ENCODE results near the gene SMAD6. TPM values are rescaled to one million over a fixed set of nuclear protein-coding genes. Genes with fewer than 3 reads are reported as not detected.

The SMAD6 gene
- total RNA-seq, 1 experiment from 2014 or later, result 6.6 TPM

DNA sequence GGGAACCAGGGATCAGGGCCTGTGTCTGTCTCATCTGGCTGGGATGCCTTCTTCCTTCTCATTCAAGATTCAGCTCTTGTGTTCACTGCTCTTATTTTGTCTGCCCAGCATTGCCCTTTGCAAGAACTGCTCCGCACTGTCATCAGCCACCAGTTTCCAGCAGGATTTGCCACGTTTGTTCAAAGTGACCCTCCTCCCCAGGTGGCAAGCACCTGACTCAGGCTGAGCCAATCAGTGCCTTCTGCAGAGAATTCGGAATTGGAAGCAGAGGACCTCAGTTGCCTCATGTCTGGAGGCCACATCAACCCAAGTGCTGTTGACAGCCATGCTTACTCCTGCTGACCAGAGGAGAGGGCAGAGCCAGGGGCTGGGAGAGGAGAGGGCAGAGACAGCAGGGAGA, 124.5 kb downstream of the SMAD6 start:
- Histone ChIP-seq H4K20me1 (ENCODE audit: insufficient read depth) (no peaks in the 10 kb centered on the region), H3K27ac (ENCODE audit: low read depth, low read length) (no peak overlapping the region), H3K79me2 (ENCODE audit: insufficient read depth, low read length) (no peaks in the 10 kb centered on the region), H3K9me2 (ENCODE audit: insufficient read depth) (no peaks in the 10 kb centered on the region), H3K9me3 (ENCODE audit: control insufficient read depth in 1 of 2, insufficient read depth in 1 of 2, low read depth in 1 of 2, low read length in 2 of 2) (no peaks in the 10 kb centered on the region), H3K4me3 (replicated peaks in 1 of 2; ENCODE audit: low read depth in 1 of 2, low read length in 2 of 2) (no peak overlapping the region), H3K4me2 (ENCODE audit: low read length) (no peak overlapping the region), H3K27me3 (ENCODE audit: insufficient read depth, low read length) (no peaks in the 10 kb centered on the region), H3K4me1 (ENCODE audit: control insufficient read depth in 1 of 2, insufficient read depth in 2 of 2, low read length in 2 of 2) (peaks cover 0 to 17% of the 10 kb centered on the region in 2 experiments; a peak in 1 of 4 replicates), H2AFZ (ENCODE audit: low read depth, low read length, poor library complexity, severe bottlenecking) (no peak overlapping the region), H3K36me3 (ENCODE audit: control insufficient read depth in 1 of 2, insufficient read depth in 2 of 2, low read length in 2 of 2) (no peaks in the 10 kb centered on the region), H3K9ac (ENCODE audit: low read length) (no peak overlapping the region)
- intact Hi-C loops (cut with micrococcal nuclease), result no loop called here
- no peak for DNase-seq (ENCODE audit: low read depth, low spot score)
- TF ChIP-seq RAD21 (IDR thresholded peaks at IDR 0.05; ENCODE audit: low read depth) (no peak), EZH2 (IDR thresholded peaks at IDR 0.05) (no peak), FOSL1 (IDR thresholded peaks at IDR 0.05; ENCODE audit: low read depth) (no peak), POLR2AphosphoS5 (IDR thresholded peaks at IDR 0.05; ENCODE audit: low read depth, low read length) (no peak), CEBPB (IDR thresholded peaks at IDR 0.05; ENCODE audit: low read depth) (no peak), ELF1 (IDR thresholded peaks at IDR 0.05; ENCODE audit: borderline replicate concordance, low read depth) (no peak), EGR1 (IDR thresholded peaks at IDR 0.05; ENCODE audit: low read depth) (no peak), SIN3A (IDR thresholded peaks at IDR 0.05; ENCODE audit: low read depth) (no peak), SP1 (IDR thresholded peaks at IDR 0.05; ENCODE audit: low read depth) (no peak)
- TF ChIP-seq, protein P1, sequence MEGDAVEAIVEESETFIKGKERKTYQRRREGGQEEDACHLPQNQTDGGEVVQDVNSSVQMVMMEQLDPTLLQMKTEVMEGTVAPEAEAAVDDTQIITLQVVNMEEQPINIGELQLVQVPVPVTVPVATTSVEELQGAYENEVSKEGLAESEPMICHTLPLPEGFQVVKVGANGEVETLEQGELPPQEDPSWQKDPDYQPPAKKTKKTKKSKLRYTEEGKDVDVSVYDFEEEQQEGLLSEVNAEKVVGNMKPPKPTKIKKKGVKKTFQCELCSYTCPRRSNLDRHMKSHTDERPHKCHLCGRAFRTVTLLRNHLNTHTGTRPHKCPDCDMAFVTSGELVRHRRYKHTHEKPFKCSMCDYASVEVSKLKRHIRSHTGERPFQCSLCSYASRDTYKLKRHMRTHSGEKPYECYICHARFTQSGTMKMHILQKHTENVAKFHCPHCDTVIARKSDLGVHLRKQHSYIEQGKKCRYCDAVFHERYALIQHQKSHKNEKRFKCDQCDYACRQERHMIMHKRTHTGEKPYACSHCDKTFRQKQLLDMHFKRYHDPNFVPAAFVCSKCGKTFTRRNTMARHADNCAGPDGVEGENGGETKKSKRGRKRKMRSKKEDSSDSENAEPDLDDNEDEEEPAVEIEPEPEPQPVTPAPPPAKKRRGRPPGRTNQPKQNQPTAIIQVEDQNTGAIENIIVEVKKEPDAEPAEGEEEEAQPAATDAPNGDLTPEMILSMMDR (IDR thresholded peaks at IDR 0.05 in 2 of 3, conservative IDR thresholded peaks at IDR 0.05 in 1 of 3; ENCODE audit: borderline replicate concordance in 1 of 3, insufficient read depth in 1 of 3, low read depth in 2 of 3, low read length in 2 of 3), result no peak
- ChIA-PET RAD21 (ENCODE audit: low non-redundant PET in 1 of 2, low total read pairs in 2 of 2, uncharacterized antibody in 2 of 2, unreplicated experiment in 2 of 2) (no interaction called here), POLR2A (no interaction called here), CTCF (interaction anchor here (0.9 kb wide), 1 partner anchor 17 kb away, joined by 3 read pairs; no protein-coding TSS in a partner anchor)
- no TSS peak for BruUV-seq (replicated peaks)
- no peak for ATAC-seq

All from HCT116 (cell line).